GM19324 (cell line): ENCODE data around the gene LLGL2.

Experiments
- ATAC-seq: cut with Tn5 transposase; IDR thresholded peaks from one replicate; pipeline ENCODE4 v1.9.1; 2021; ENCODE audit warnings: mild to moderate bottlenecking, moderate library complexity; ENCODE audit not compliant: unreplicated experiment, low FRiP score

LLGL2 gene

GRCh38 chr17:75491680-75492079, 33.8 kb upstream of the LLGL2 start:
- no peak for ATAC-seq

GRCh38 chr17:75492555-75493168, 32.8 kb upstream of the LLGL2 start:
- ATAC-seq, result no peak

DNA sequence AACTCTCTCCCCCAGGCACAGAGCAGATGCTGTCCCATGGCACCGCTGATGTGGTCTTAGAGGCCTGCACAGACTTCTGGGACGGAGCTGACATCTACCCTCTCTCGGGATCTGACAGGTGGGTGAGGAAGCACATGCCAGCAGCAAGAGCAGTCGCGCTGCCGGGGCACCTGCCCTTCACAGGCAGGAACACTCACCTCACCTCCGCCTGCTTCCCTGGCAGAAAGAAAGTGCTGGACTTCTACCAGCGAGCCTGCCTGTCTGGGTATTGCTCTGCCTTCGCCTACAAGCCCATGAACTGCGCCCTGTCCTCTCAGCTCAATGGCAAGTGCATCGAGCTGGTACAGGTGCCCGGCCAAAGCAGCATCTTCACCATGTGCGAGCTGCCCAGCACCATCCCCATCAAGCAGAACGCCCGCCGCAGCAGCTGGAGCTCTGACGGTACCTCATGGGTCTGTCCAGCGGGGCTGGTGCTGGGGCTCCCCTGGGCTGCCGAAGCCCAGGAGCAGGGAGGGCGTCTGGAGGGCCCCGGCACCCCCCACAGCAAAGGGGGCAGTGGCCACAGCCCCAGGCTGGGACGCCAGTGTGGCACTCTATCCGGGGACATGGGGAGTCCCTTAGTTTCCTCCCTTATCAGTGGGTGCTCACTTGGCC, 31.9 kb upstream of the LLGL2 start:
- ATAC-seq, result no peak

- ATAC-seq, result no peak
Observed at GRCh38 chr17:75494326-75494877, 31.1 kb upstream of the LLGL2 start.

- no peak for ATAC-seq
Observed at GRCh38 chr17:75496005-75496404, 29.5 kb upstream of the LLGL2 start.

GRCh38 chr17:75498039-75498725, 27.3 kb upstream of the LLGL2 start:
- no peak for ATAC-seq

- no peak for ATAC-seq
Observed at GRCh38 chr17:75498726-75499213, 26.7 kb upstream of the LLGL2 start.

DNA sequence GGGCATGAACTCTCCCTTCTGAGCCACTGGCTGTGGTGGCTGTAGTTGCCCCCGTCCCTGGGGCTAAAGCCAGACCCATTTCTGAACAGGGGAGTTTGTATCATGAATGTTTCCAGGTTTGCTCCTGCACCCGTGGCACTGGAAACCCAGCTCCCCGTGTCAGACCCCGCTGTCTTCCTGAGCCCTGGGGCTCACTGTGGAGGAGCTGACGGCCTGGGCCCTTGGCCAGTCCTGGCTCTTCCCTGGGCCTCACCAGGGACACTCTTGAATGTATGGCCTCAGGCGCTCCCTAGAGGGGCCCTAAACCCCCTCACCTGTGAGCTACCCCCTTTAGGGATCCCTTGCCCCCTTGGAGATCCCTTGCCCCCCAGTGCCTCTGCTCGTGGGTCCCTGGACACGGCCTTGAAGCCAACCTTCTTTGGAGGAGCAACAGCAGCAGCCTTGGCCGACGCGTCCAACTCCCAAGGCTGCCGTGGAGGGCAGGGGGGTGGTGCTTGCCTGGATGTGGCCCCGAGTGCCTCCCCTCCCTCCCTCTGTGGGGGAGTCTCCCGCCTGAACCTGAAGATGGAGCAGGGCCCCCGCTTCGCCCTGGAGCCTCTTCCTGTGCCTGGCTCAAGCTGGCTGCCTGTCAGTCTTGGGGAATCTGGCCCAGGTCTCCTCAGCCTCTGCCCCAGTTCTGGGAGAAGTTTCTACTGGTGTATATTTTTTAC, 26.0 kb upstream of the LLGL2 start:
- ATAC-seq, result no peak

DNA sequence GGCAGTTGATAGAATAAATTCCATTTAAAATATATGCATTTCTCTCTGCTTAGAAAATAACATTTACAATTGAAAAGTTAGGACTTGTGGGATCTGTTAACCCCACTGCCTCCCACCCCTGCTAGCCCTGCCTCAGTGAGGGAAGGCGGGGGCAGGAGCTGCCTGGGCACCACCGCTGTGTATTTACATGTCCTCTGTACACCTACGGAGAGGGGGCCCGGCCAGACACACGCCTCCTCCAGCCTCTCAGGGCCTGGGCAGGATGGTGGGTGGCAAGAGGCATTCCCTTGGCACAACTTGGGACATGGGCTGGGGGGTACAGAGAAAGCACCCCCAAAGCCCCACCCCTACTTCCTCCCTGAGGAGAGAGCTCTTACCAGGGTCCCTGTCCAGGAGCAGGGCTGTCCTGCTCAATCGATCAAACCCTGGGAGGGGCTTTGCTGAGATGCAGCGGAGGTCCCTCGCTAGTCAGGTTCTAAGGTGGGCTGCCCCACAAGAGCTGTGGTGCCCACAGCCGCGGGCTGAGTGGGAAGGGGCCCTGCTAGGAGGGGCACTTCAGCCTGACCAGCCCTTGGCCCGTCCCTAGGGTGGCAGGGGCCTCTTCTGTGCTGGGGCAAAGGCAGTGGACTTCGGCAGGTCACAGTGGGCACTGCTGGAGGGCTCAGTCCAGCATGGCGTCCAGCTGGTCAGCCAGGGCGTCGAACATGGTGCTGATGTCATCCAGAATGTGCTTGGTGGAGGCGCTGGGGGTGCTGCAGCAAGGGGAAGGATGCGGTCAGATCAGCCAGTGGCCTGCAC, 24.9 kb upstream of the LLGL2 start:
- no peak for ATAC-seq

GRCh38 chr17:75501378-75502071, 24.0 kb upstream of the LLGL2 start:
- no peak for ATAC-seq

- ATAC-seq, result no peak
Observed at GRCh38 chr17:75502072-75502720, 23.3 kb upstream of the LLGL2 start.

- no peak for ATAC-seq
Observed at GRCh38 chr17:75502721-75503329, 22.7 kb upstream of the LLGL2 start.

DNA sequence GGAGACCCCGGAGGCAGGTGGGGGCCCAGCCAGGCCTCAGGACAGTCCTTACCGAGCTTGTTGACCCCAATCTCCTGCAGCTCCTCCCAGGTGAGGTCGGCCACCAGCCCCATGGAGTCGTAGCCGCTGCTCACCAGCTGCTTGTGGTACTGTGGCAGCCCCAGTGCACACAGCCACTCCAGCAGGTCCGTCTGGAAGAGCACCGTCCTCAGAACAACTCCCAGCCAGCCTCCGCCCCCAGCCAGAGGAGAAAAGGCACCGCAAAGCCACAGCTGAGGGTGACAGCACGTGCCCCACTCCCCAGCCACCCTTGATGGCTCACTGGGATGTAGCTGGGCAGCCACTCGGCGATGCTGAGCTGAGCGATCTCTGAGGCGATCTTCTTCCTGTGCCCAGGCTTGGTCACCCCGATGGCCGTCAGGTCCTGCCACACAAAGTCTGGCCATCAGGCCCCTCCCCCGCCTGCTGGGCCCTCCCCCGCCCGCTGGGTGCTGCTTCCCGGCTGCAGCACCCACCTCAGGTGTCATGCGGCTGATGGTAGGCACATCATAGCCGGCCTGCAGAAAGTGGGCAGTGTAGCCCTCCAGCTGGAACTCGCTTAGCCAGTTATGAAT, 22.1 kb upstream of the LLGL2 start:
- no peak for ATAC-seq

DNA sequence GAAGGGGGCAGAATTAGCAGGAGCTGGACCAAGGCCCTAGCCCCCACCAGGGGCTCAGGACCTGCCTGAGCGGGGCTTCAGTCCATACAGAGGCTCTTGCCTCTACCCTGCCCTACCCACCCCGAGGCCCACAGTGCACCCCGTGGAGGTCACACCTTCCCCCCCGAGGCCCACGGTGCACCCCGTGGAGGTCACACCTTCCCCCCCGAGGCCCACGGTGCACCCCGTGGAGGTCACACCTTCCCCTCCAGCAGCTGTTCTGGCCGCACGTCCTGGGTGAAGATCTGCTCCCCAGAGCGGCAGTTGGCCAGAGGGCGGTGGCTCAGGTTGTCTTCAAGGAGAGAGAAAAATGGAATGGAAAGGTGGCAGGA, 21.5 kb upstream of the LLGL2 start:
- no peak for ATAC-seq

DNA sequence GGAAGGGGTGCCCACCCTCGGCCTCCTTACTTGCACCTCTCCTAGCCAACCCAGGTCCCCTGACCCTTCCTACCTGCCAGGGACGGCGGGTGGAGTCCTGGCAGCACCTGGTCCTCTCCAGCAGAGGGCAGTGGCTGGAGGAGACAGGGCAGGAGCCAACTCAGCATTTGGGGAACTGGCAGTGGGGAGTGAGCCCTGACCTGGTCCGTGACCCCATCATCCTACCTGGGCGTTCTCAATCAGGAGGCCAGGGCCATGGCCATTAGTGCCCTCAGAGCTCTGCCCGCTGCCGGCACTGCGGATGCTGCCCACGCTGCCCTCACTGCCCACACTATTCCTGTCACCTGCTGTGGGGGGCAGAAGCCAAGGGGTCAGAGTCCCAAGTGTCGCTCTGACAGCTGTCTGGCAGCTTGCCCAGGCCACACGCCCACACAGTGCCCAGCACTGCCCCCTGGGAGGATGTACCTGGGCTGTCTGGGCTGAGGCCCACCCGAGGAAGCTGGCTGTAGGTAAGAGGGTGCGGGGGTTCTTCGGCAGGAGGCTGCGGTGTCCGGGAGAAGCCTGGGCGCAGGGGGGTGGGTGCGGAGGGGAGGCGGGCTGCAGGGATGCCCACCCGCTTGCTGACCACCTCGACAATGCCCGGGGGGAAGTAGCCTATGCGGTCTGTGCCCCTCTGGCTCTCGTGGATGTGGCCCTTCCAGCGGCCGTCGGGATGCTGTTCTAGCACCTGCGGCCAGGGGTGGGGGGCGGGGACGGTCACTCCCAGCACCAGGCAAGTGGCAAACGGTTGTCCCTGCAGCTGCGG, 20.9 kb upstream of the LLGL2 start:
- ATAC-seq, result no peak

- ATAC-seq, result no peak
Observed at GRCh38 chr17:75505152-75505409, 20.4 kb upstream of the LLGL2 start.

DNA sequence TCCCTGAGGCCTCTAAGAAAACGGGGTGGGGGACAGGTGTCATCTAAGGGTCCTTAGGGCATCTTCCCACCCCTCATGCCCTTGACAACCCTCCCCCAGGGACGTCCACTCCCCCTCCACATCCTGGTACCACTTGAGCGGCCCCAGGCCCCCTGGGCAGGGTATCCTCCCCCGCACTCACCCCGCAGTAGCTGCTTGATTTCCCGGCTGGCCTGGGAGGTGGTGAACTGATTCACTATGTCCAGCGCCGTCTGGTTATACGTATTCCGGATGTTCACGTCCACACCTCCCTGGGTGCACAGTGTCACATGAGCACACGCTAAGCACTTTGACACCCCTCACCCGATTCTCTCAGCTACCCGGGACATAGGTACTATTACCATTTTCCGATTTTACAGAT, 19.9 kb upstream of the LLGL2 start:
- ATAC-seq, result no peak

- no peak for ATAC-seq
Observed at GRCh38 chr17:75506134-75506533, 19.4 kb upstream of the LLGL2 start.
